SK-N-MC (cell line): Measurements from ENCODE around the gene PSTPIP1.

Experiments
- EZH2 ChIP-seq: fragments of 200-600 bp; sonication (generic); IDR thresholded peaks from one replicate; pipeline ENCODE4 v1.6.1; 2017; ENCODE audit warnings: antibody characterized with exemption
- FOXP2 ChIP-seq: optimal IDR thresholded peaks from 2 replicates; pipeline ENCODE3; 2011; ENCODE audit warnings: mild to moderate bottlenecking, moderate library complexity; ENCODE audit not compliant: insufficient read depth; ENCODE audit errors: extremely low read length, control extremely low read depth
- POLR2AphosphoS5 ChIP-seq: IDR thresholded peaks from 2 replicates; pipeline ENCODE4 v1.6.1; 2012; ENCODE audit warnings: mild to moderate bottlenecking, low read depth, low read length, borderline replicate concordance

- no peak for TF ChIP-seq EZH2
- TF ChIP-seq POLR2AphosphoS5: no peak
- TF ChIP-seq FOXP2: no peak
Measured at GRCh38 chr15:77074350-77074749, 79.4 kb downstream of the PSTPIP1 start.
